Peyer's patch (tissue), 4 donors: ENCODE data around the gene ARHGAP27.
"Not testable (repeated sequence)": the region's sequence is repeated elsewhere in the genome, so short reads cannot be mapped to it uniquely, and the experiment has no call there.

Experiments used
- CTCF ChIP-seq, 6 experiments: fragments of 450-650 bp in 4 of 6; fragments of 200-600 bp in 2 of 6; sonication (generic) in 1 of 6; IDR thresholded peaks; one replicate each; pipeline ENCODE4 v1.5.1; 2017 to 2019; ENCODE audit warnings: antibody characterized with exemption in 6 of 6, mild to moderate bottlenecking in 3 of 6, moderate library complexity in 1 of 6
- POLR2A ChIP-seq, 2 donors: fragments of 450-650 bp; IDR thresholded peaks; one replicate each; pipeline ENCODE4 v1.5.1; 2017; ENCODE audit warnings: antibody characterized with exemption in 2 of 2, mild to moderate bottlenecking in 2 of 2, moderate library complexity in 2 of 2

DNA sequence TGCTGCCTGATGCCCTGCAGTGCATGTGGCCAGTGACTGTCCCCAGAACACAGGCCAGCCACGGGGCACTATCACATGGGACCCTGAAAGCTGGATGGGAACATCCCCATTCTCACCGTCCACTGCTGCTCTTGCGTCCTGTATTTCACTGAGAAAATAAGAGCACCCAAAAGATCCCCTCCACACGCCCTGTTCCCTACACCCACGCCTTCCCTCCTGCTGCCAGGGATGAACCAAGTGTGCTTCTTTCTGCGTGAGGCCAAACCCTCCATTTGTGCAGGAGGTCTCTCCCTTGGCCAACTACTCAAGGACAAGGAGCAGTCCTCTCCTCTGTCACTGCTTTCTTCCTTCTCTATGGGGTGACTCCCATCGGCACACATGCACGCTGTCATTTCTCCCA is 21.7 kb upstream of the ARHGAP27 start:
- TF ChIP-seq POLR2A, CTCF (IDR thresholded peaks at IDR 0.05): not testable (repeated sequence)
